Measurements from ENCODE around the gene KLHL8.

The KLHL8 gene

GRCh38 chr4:87120411-87121162, 99.8 kb downstream of the KLHL8 start:
- no peak for TF ChIP-seq REST (IDR thresholded peaks at IDR 0.05; ENCODE audit: insufficient replicate concordance, low read depth)
- TF ChIP-seq POLR2AphosphoS5 (IDR thresholded peaks at IDR 0.05; ENCODE audit: low read depth): no peak
- TF ChIP-seq SPI1 (IDR thresholded peaks at IDR 0.05; ENCODE audit: borderline replicate concordance, low read depth): no peak
- no peak for TF ChIP-seq GABPA (IDR thresholded peaks at IDR 0.05; ENCODE audit: low read depth)
- no peak for TF ChIP-seq CTCF (IDR thresholded peaks at IDR 0.05; ENCODE audit: insufficient read depth, low read length)
- Histone ChIP-seq H3K27ac (replicated peaks) (no peak overlapping the region), H3K27me3 (ENCODE audit: insufficient read depth, poor library complexity, severe bottlenecking) (no peaks in the 10 kb centered on the region), H3K4me3 (replicated peaks; ENCODE audit: insufficient read depth, low read length) (no peak overlapping the region)
- no peak for DNase-seq (ENCODE audit: low read depth in 1 of 2, low spot score in 1 of 2)

GRCh38 chr4:87120010-87120409, 100.4 kb downstream of the KLHL8 start:
- Histone ChIP-seq H3K4me3 (replicated peaks; ENCODE audit: insufficient read depth, low read length) (no peak overlapping the region), H3K27ac (replicated peaks) (no peak overlapping the region), H3K27me3 (ENCODE audit: insufficient read depth, poor library complexity, severe bottlenecking) (no peaks in the 10 kb centered on the region)
- no peak for DNase-seq (ENCODE audit: low read depth in 1 of 2, low spot score in 1 of 2)
- TF ChIP-seq SPI1 (IDR thresholded peaks at IDR 0.05; ENCODE audit: borderline replicate concordance, low read depth): no peak

DNA sequence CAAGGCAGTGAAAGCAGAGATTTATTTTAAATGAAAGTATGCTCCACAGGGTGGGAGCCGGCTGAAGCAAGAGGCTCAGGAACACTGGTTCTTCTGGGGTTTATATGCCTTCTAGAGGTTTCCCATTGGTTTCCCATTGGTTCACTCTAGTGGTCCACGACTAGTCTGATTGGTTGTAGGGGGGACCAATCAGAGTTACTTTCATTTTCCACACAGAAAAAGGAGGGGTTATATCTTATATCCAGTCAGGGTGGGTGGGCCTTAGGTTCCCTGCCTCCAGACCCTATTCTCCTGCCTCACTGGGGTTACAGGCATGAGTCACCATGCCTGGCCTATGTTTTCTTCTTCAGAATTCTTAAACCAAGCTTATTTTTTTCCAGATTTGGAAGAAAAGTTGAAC, 101.6 kb downstream of the KLHL8 start:
- H3K4me3 ChIP-seq (replicated peaks; ENCODE audit: insufficient read depth, low read length): no peak overlapping the region
- DNase-seq (ENCODE audit: low read depth in 1 of 2, low spot score in 1 of 2): no peak
- TF ChIP-seq REST (IDR thresholded peaks at IDR 0.05; ENCODE audit: insufficient replicate concordance, low read depth) (no peak), GABPA (IDR thresholded peaks at IDR 0.05; ENCODE audit: low read depth) (no peak), CTCF (IDR thresholded peaks at IDR 0.05; ENCODE audit: insufficient read depth, low read length) (no peak), SPI1 (IDR thresholded peaks at IDR 0.05; ENCODE audit: borderline replicate concordance, low read depth) (no peak), POLR2AphosphoS5 (IDR thresholded peaks at IDR 0.05; ENCODE audit: low read depth) (no peak)
- H3K27ac ChIP-seq (replicated peaks): no peak overlapping the region
- no peaks in the 10 kb centered on the region for H3K27me3 ChIP-seq (ENCODE audit: insufficient read depth, poor library complexity, severe bottlenecking)

DNA sequence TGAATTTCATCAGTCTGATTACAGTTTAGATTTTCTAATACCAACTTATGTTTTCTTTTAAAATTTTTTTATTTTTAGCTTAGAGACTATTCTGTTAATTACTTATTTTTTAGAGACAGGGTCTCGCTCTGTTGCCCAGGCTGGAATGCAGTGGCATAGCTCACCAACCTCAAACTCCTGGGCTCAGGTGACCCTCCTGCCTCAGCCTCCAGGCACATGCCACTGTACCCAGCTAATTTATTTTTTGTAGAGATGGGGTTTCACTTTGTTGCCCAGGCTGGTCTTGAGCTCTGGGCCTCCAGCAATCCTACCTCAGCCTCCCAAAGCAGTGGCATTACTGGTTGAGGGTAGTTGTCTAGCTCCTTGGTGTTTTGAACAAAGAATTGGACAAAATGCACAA, 102.0 kb downstream of the KLHL8 start:
- H3K27ac ChIP-seq (replicated peaks): no peak overlapping the region

More for the DNA sequence above, 102.0 kb downstream of the KLHL8 start:
- Histone ChIP-seq H3K4me3 (replicated peaks; ENCODE audit: insufficient read depth, low read length) (no peak overlapping the region), H3K27me3 (ENCODE audit: insufficient read depth, poor library complexity, severe bottlenecking) (no peaks in the 10 kb centered on the region)
- no peak for DNase-seq (ENCODE audit: low read depth in 1 of 2, low spot score in 1 of 2)
- no peak for TF ChIP-seq GABPA (IDR thresholded peaks at IDR 0.05; ENCODE audit: low read depth)
- TF ChIP-seq REST (IDR thresholded peaks at IDR 0.05; ENCODE audit: insufficient replicate concordance, low read depth): no peak
- no peak for TF ChIP-seq SPI1 (IDR thresholded peaks at IDR 0.05; ENCODE audit: borderline replicate concordance, low read depth)
- TF ChIP-seq CTCF (IDR thresholded peaks at IDR 0.05; ENCODE audit: insufficient read depth, low read length): no peak
- TF ChIP-seq POLR2AphosphoS5 (IDR thresholded peaks at IDR 0.05; ENCODE audit: low read depth): no peak

All from HL-60 (cell line).